HG02943 (cell line): ENCODE data around the gene OR2T34.
"Not testable (repeated sequence)": the region's sequence is repeated elsewhere in the genome, so short reads cannot be mapped to it uniquely, and the experiment has no call there.

ENCODE experiments used
- ATAC-seq: cut with Tn5 transposase; IDR thresholded peaks from one replicate; pipeline ENCODE4 v1.9.1; 2021; ENCODE audit warnings: mild to moderate bottlenecking, low read depth, moderate library complexity; ENCODE audit not compliant: unreplicated experiment

Gene OR2T34, protein sequence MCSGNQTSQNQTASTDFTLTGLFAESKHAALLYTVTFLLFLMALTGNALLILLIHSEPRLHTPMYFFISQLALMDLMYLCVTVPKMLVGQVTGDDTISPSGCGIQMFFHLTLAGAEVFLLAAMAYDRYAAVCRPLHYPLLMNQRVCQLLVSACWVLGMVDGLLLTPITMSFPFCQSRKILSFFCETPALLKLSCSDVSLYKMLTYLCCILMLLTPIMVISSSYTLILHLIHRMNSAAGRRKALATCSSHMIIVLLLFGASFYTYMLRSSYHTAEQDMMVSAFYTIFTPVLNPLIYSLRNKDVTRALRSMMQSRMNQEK

DNA sequence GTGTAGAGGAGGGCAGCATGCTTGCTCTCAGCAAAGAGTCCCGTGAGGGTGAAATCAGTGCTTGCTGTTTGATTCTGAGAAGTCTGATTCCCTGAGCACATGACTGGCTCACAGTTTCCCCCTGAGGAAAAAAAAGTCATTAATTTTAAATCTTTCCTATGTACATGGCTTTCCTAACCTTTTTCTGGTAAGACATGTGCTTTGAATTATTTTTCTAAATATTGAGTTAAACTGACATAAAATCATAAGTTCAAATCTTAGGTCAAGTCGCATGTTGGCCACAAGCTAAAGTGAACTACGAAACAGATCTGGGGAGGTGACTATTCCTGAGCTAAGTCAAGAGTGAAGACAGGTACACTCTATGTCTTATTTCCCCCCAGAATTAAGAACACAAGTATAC lies at the start of gene OR2T34:
TSS of gene OR2T34 (minus strand) at position 101 of the 400 bp plus-strand sequence. CDS start at position 101, 0 bp downstream.
- ATAC-seq, result not testable (repeated sequence)

DNA sequence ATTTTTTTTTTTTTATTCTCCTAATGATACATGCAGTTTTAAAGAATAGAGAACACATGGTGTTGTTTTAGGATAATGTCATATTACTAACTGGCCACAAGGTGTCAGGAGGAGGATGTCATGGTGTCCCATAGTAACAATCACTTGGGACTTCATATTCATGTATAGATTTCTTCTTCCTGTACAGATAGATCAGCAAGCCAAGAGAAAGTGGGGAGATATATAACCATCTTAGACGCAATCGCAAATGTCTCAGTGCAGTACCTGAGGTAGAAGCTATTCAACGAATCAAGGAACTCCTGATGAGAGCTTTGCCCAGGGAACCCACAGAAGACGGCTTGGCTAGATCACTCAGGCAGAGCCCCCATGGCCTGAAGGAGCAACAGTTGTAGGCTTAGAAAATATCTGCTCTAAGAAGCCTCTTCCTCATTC lies 48.0 kb upstream of the OR2T34 start:
- peak; percentile 91 for ATAC-seq

DNA sequence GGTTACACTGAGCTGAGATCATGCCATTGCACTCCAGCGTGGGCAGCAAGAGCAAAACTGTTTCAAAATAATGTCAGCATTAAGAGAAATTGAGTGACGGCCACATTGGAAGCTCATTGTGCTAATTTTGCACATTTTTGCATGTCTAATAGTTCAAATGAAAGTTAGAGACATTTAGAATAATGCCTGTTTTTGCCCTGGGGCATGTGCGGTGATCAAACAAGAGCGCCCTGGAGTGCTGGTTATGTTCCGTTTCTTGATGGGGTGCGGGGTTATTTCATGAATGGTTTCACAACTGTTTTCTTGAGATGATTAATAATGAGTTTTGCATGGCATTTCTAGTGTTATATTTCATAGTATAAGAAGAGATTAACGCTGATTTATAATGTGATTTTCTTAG lies 47.2 kb upstream of the OR2T34 start:
- no peak for ATAC-seq

DNA sequence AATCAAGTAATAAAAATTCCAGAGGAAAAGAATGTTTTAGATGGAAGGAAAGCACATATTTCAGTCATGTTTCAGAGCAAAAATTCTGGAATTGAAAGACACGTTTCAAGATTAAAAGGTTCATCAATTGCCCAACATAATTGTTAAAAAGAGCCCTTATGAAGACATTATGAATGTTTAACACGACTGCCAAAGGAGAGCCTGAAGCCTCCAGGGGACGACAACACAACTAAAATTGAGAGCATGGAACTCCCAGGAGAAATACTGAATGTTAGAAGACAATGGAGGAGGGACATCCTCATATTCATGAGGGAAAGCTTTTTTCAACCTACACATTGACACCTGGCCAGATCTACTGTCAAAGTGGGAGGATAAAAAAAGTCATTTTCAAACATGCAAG lies 44.3 kb upstream of the OR2T34 start:
- ATAC-seq, result no peak

DNA sequence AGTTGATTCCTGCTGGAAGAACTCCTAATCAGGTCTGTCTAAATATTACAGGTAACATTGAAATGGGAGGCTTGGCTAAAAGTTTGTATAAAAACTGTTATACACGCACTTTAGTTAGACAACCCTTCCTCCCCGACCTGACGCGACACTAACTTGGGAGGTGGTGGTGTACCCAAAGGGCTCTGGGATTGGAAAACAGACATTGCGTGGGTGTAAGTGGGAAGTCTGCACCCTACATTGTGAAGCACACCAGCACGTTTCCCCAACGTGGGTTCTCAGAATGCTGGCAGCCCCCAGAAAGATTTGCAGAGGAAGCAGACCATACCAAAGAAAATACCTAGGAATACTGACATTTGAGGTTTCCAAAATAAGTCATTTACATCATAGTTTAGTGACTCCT lies 43.6 kb upstream of the OR2T34 start:
- no peak for ATAC-seq

DNA sequence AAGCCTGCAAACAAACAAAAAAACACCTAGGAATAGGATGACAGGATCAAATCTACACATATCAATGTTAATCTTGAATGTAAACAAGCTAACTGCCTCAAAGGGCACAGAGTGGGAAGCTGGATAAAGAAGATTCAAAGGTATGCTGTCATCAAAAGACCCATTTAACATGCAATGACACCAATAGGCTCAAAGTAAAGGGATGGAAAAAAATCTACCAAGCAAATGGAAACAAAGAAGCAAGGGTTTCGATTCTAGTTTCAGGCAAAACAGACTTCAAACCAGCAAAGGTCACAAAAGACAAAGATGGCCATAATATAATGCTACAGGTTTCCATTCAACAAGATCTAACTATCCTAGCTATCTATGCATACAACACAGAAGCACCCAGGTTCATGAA lies 39.2 kb upstream of the OR2T34 start:
- ATAC-seq, result no peak

DNA sequence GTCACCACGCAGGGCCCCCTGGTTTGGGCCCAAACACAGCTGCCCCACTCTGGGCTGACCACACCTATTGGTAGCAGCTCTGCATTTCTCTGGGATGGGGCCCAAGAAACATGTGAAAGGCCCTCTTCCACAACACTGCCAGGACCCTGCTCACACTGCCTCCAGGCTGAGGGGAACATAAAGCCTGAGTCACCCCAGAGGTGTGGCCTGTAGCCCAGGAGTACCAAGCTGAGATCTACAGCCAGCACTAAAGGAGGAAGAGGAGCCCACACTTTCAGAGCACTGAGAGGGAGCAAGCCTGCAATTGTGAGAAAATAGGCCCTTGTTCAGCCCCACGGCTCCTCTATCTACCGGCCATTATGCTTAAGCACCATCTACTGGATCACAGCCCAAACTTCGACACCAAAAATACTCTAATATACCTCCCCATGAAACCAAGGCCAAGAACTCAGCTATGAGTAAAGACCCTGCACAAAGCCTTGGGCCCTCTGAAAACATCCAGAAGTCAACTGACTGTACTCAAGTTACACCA lies 37.4 kb upstream of the OR2T34 start:
- ATAC-seq, result no peak

DNA sequence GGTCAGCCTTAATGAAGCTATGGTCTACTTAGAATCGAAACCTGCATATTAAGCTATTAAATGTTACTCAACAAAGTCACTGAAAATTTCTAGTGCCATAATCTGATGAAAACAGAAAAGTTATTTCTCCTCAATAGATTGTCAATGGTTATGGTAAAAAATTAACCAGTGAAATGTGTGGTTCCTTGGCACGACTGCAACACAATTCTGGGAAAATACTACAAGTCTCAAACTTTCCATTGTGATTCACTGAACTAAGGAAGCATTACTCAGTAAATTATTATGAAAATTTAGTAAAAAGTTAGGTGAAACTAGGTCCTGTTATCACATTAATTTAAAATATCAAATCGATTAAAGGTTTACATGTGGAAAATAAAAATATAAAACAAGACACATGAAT lies 35.7 kb upstream of the OR2T34 start:
- ATAC-seq, result no peak

DNA sequence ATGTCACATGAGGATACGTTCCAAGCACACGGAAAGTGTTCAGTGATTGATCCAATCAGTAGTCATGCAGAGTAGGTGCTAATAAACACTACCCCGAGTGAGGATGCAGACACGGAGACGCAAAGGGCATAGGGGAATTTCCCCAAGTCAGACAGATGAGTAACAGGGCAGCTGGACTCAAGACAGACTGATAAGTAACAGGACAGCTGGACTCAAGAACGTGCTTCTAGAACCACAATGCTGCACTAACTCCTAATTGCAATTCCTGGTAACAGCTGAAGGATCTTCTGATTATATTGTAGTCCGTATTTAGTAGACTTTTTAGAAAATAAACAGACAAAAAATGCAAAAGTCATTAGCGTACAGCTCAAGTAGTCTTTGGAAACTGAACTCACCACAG lies 24.8 kb upstream of the OR2T34 start:
- ATAC-seq, result no peak

DNA sequence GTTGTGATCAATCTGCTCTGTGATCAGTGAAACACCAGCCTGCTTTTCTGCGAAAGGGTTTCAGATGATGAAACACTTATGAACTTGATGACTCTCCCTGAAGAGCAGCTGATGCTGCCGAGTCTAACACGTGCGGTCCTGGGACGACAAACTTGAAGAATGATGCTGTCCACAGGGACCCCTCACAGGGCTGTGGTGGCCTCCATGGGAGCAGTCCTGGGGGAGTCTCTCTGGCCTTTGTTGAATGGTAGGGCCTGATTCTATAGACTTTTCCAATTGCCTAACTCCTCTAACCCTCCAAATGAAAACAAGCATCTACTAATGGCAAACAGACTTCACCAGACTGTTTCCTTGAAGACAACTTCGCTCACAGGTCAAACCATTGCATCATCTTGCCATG lies 23.0 kb upstream of the OR2T34 start, which contains the start of gene OR2T10:
TSS of gene OR2T10 (minus strand) at position 112 of the 400 bp plus-strand sequence. CDS start 3,932 bp downstream, outside the sequence.
- ATAC-seq, result no peak

DNA sequence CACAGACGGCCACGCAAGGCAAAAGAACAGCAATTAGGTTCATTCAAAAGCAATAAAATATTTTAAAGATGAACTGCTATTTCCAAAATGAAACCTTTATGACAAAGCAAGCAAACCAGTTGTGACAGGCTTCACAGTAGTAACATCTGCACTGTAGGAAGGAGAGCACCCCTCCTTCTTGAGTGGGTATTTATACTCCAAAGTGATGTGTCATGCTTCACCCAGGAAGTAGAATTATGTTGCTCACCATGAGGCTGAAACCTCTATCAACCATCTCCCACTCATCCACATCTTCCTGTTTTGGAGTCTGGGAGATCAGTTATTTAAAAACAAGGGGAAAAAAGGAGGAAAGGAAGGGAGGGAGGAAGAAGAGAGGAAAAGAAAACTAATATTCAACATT lies 22.1 kb upstream of the OR2T34 start:
- ATAC-seq, result no peak

DNA sequence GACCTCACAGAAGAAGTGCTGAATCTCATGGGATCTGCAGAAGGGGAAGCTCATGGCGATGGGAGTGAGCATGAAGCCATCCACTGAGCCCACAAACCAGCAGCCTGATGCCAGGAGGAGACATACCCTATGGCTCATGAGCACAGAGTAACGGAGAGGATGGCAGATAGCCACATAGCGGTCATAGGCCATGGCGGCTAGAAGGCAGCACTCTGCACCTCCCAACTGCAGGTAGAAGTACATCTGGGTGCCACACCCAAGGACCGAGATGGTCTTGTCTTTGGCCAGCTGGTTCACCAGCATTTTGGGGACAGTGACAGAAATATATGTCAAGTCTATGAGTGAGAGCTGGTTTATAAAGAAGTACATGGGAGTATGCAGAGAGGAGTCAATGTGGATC lies 18.7 kb upstream of the OR2T34 start:
- ATAC-seq, result no peak

DNA sequence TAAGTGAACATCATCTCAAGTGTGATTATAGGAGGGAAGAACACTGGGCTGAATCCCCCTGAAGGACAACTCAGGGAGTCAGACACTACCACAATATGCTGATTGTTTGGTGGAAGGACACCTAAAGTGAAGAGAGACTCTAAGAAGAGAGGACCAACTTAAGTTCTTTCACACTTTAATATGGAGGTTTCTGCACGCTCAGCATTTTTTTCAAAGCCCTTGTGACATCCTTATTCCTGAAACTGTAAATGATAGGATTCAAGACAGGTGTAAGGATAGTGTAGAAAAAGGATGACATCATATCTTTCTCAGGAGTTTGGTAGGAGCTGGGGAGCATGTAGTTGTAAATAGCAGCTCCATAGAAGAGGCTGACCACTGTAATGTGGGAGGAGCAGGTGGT lies 18.1 kb upstream of the OR2T34 start:
- ATAC-seq, result no peak

DNA sequence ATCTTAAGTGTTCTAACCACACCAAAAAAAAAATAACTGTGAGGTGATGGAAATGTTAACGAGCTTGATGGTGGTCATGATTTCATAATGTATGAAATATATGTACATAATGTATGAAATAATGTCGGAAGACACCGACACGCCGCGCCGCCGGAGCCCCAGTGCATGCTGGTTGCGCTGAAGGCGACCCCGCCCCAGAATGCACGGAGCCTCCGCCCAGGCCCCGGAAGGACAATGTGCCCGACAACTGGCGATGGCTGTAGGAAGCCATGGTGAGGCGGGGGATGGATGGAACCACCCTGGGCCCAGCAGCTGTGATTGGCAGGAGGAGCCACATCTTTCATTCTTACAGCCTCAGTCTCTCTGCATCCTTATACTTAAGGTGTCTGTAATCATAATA lies 15.5 kb upstream of the OR2T34 start:
- ATAC-seq, result no peak

DNA sequence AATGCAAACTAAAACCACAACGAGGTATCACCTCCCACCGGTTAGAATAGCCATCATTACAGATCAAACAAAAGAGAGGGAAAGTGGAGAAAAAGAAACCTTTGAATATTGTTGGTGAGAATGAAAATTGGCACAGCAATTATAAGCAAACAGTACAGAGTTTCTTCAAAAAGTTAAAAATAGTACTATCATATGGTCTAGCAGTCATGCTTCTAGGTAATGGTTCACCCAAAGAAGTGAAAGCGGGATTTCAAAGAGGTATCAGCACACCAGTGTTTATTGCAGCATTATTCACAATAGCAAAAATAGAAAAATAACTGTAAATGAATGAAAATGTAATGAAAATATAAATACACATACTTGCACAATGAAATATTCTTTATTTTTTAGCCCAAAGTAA lies 14.8 kb upstream of the OR2T34 start:
- no peak for ATAC-seq

DNA sequence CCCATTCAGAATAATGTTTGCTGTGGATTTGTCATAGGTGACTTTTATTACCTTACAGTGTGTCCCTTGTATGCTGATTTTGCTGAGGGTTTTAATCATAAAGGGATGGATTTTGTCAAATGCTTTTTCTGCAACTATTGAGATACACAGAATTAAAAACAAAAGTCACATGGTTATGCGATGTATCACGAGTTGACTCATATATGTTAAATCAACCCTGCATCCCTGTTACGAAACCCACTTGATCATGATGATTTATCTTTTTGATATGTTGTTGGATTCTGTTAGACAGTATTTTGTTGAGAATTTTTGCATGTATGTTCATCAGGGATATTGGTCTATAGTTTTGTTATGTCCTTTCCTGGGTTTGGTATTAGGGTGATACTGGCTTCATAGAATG lies 10.7 kb upstream of the OR2T34 start:
- no peak for ATAC-seq

DNA sequence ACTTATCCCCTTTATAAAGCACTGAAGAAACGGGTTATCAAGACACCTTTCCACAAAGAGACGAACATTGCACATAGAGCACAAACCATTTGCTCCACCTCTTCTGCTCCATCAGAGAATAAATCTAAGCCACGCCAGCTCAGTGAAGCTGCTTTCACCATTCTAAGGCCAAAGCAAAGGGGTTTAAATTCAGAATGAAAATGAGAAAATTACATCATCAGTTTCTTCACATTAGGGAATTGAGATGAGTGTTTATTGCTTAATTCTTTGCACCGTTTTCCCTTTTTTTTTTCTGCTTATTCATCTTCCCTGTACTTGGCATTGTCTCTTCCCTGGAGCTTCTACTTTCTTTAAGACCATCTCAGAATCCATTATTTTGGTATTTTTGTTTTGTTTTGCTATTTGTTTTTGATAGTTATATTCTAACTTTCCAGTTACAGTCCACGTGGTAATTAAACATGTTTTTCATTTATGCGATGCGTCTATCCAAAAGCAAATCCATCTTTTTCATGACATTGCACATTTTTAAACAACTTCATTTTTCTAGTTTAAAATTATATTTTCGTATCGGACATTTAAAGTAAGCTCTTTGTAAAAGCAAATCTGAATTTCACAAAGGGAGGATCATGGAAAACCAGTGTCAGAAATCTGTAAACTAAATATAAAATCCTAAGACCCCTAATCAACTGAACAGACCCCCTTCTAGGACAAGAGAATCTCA lies 1.9 kb upstream of the OR2T34 start:
- no peak for ATAC-seq

DNA sequence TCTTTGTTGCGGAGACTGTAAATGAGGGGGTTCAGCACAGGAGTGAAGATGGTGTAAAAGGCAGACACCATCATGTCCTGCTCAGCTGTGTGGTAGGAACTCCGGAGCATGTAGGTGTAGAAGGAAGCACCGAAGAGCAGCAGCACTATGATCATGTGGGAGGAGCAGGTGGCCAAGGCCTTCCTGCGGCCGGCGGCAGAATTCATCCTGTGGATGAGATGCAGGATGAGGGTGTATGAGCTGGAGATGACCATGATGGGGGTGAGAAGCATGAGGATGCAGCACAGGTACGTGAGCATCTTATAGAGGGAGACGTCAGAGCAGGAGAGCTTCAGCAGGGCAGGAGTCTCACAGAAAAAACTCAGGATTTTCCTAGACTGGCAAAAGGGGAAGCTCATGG lies 701 bp downstream of the OR2T34 start:
- ATAC-seq, result not testable (repeated sequence)

DNA sequence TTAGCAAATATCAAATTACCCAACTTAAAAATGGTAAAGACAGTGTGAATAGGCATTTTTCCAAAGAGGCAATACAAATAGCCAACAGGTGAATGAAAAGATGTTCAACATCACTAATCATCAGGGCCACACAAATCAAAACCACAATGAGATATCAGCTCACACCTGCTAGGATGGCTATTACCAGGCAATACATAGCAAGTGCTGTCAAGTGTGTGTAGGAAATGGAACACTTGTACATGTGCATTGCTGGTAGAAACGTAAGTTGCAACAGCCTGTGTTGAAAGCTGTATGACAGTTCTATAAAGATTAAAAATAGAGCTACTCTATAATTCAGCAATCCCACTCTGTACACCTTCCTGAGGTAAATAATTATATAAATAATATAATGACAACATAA lies 2.5 kb downstream of the OR2T34 start:
- ATAC-seq, result not testable (repeated sequence)

DNA sequence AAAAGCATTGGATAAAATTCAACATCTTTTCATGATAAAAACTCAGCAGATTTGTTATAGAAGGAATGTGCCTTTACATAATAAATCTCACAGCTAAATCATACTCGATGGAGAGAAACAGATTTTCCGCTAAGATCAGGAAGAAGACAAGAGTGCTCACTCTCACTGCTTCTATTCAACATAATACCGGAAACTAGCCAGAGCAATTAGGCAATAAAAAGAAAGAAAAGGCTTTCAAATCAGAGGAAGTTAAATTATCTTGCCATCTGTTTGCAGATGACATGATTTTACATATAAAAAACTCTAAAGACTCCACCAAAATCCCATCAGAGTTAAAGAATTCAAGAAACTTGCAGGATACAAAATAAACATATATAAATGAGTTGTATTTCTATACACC lies 3.7 kb downstream of the OR2T34 start:
- ATAC-seq, result not testable (repeated sequence)

DNA sequence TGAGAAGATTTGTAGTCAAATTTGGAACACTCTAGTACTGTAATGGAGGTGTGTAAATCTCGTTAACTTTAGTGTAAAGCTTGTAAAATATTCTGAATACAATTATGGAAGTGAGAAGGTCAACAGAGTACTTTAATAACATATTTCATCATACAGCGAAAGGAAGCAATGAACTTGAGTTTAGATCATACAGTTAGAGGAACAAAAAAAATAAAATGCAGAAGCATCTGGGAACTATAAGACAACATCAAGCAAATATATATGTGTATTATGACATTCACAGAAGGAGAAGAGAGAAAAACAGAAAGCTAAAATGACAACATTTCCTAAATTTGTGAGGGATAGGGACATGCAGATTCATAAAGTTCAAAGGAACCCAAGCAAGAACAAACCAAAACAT lies 5.5 kb downstream of the OR2T34 start:
- not testable (repeated sequence) for ATAC-seq
